Endothelial cell of umbilical vein (primary cell): ENCODE data around the gene SRRM4. TPM values are rescaled to one million over a fixed set of nuclear protein-coding genes. Genes with fewer than 3 reads are reported as not detected.

Source experiments
- BruUV-seq: library from RNA; stranded (reverse); fragments of 400-500 nt; replicated peaks from 2 replicates; lab custom pipeline; 2021; lab: Mats Ljungman, UMichigan
- CTCF ChIA-PET: fragments of 300-600, 350-600 bp; sonication (Branson Sonifier 250); formaldehyde crosslinking; loops from one replicate; lab custom pipeline; 2021; ENCODE audit warnings: antibody characterized with exemption, inconsistent platforms; lab: Charles Lee
- POLR2A ChIA-PET: fragments of 300-600, 350-600 bp; sonication (Branson Sonifier 250); formaldehyde crosslinking; loops from one replicate; lab custom pipeline; 2021; ENCODE audit warnings: antibody characterized with exemption, inconsistent platforms; lab: Charles Lee
- DNase-seq: peaks from one replicate; pipeline ENCODE4 v3.0.0-alpha.2; 2011; ENCODE audit warnings: low read depth, low spot score
- FAIRE-seq: peaks from 2 replicates; lab custom pipeline; 2011; peaks lifted over from hg19 to GRCh38; lab: Jason Lieb, UNC
- H2AFZ ChIP-seq: 2 replicates; pipeline ENCODE4 v1.6.0; 2012; ENCODE audit warnings: low read depth, low read length, control low read depth, inconsistent platforms
- H3K27ac ChIP-seq: 2 replicates; pipeline ENCODE4 v1.5.1; 2011; ENCODE audit warnings: low read depth, mild to moderate bottlenecking, control low read depth, low read length, moderate library complexity; ENCODE audit not compliant: insufficient read depth
- H3K27me3 ChIP-seq, 2 experiments: 2 replicates each; pipeline versions ENCODE4 v1.6.0 to v1.6.1; 2011; ENCODE audit warnings: low read length in 2 of 2, mixed read lengths in 1 of 2; ENCODE audit not compliant: control insufficient read depth in 2 of 2, insufficient read depth in 2 of 2
- H3K36me3 ChIP-seq, 2 experiments: 2 replicates in 1 of 2; 3 replicates in 1 of 2; pipeline ENCODE4 v1.5.1; 2011; ENCODE audit warnings: low read length in 2 of 2, mild to moderate bottlenecking in 1 of 2, moderate library complexity in 1 of 2; ENCODE audit not compliant: control insufficient read depth in 2 of 2, insufficient read depth in 2 of 2; ENCODE audit errors: extremely low read depth in 1 of 2
- H3K4me1 ChIP-seq: 3 replicates; pipeline ENCODE4 v1.5.1; 2011; ENCODE audit warnings: mild to moderate bottlenecking, low read length; ENCODE audit not compliant: control insufficient read depth, insufficient read depth; ENCODE audit errors: extremely low read depth
- H3K4me2 ChIP-seq: 2 replicates; pipeline ENCODE4 v1.6.1; 2011; ENCODE audit warnings: low read length, control low read depth, mixed read lengths; ENCODE audit not compliant: insufficient read depth
- H3K4me3 ChIP-seq, 3 experiments: fragments of 200-600 bp in 1 of 3; sonication (generic), shearing (Covaris generic) in 1 of 3; replicated peaks in 1 of 3; 2 replicates each; pipeline ENCODE4 v1.5.1; 2011 to 2016; ENCODE audit warnings: control low read depth in 3 of 3, low read length in 3 of 3, mild to moderate bottlenecking in 2 of 3, inconsistent platforms in 1 of 3, low read depth in 1 of 3, moderate library complexity in 1 of 3; ENCODE audit not compliant: insufficient read depth in 1 of 3
- H3K79me2 ChIP-seq: 2 replicates; pipeline ENCODE4 v1.6.0; 2012; ENCODE audit warnings: low read length, inconsistent platforms; ENCODE audit not compliant: control insufficient read depth, insufficient read depth
- H3K9ac ChIP-seq: replicated peaks from 2 replicates; pipeline ENCODE3; 2011; ENCODE audit warnings: low read length, control low read depth; ENCODE audit not compliant: insufficient read depth; ENCODE audit errors: extremely low read depth
- H3K9me1 ChIP-seq: replicated peaks from 3 replicates; pipeline ENCODE4 v1.6.0; 2011; ENCODE audit warnings: mild to moderate bottlenecking, low read length; ENCODE audit not compliant: control insufficient read depth, insufficient read depth; ENCODE audit errors: extremely low read depth
- H3K9me3 ChIP-seq: replicated peaks from 2 replicates; pipeline ENCODE4 v1.5.1; 2012; ENCODE audit warnings: low read length, inconsistent platforms; ENCODE audit not compliant: control insufficient read depth, insufficient read depth
- H4K20me1 ChIP-seq: replicated peaks from 2 replicates; pipeline ENCODE3; 2011; ENCODE audit warnings: mild to moderate bottlenecking, low read length; ENCODE audit not compliant: control insufficient read depth, insufficient read depth; ENCODE audit errors: extremely low read depth
- CTCF ChIP-seq, 2 donors: IDR thresholded peaks; 1 replicate in 1 of 2; 2 replicates in 1 of 2; pipeline ENCODE4 v1.5.1; 2011; ENCODE audit warnings: low read length in 2 of 2, mild to moderate bottlenecking in 2 of 2, moderate library complexity in 2 of 2, control low read depth in 1 of 2, inconsistent platforms in 1 of 2, low read depth in 1 of 2; ENCODE audit not compliant: insufficient read depth in 1 of 2; ENCODE audit errors: extremely low read depth in 1 of 2
- EZH2 ChIP-seq: IDR thresholded peaks from 2 replicates; pipeline ENCODE4 v1.6.1; 2012; ENCODE audit warnings: borderline replicate concordance, low read depth, mild to moderate bottlenecking, moderate library complexity, low read length, inconsistent platforms; ENCODE audit not compliant: severe bottlenecking
- FOS ChIP-seq: IDR thresholded peaks from 2 replicates; pipeline ENCODE4 v1.6.1; 2011; ENCODE audit warnings: mild to moderate bottlenecking, low read length, moderate library complexity, borderline replicate concordance; ENCODE audit not compliant: insufficient read depth
- GATA2 ChIP-seq: IDR thresholded peaks from 2 replicates; pipeline ENCODE4 v1.7.0; 2011; ENCODE audit warnings: low read depth, mild to moderate bottlenecking, moderate library complexity, mixed read lengths, low read length; ENCODE audit not compliant: insufficient read length, insufficient read depth
- JUN ChIP-seq: IDR thresholded peaks from 2 replicates; pipeline ENCODE4 v1.6.1; 2011; ENCODE audit warnings: borderline replicate concordance, low read depth; ENCODE audit not compliant: insufficient read length, insufficient read depth
- MAX ChIP-seq: IDR thresholded peaks from 2 replicates; pipeline ENCODE4 v1.6.1; 2011; ENCODE audit not compliant: insufficient read depth, insufficient read length
- MYC ChIP-seq: IDR thresholded peaks from one replicate; pipeline ENCODE4 v1.6.1; 2011; ENCODE audit warnings: mild to moderate bottlenecking, low read depth, low read length
- POLR2A ChIP-seq: IDR thresholded peaks from 2 replicates; pipeline ENCODE4 v1.6.1; 2012; ENCODE audit warnings: low read depth, mild to moderate bottlenecking, control low read depth, low read length
- POLR2AphosphoS5 ChIP-seq: IDR thresholded peaks from 2 replicates; pipeline ENCODE4 v1.6.1; 2012; ENCODE audit warnings: low read depth, mild to moderate bottlenecking, control low read depth, low read length, moderate library complexity; ENCODE audit not compliant: insufficient read depth
- dilution Hi-C: fragments of 300-500 bp; cut with MboI; formaldehyde crosslinking; loops from one replicate; pipeline ENCODE4 v1.15.0; 2019; ENCODE audit warnings: low sequenced_read_pairs; ENCODE audit not compliant: extremely low pct_ligation_motif_present
- intact Hi-C: fragments of 100-400 bp; cut with micrococcal nuclease; formaldehyde crosslinking; loops from one replicate; pipeline ENCODE4 v1.10.0; 2022
- polyA plus RNA-seq, 4 experiments: library from polyadenylated mRNA; depleted of rRNA in 3 of 4; stranded (reverse) in 3 of 4; unstranded in 1 of 4; fragments of >200 nt; gene quantifications; 2 replicates each; pipeline versions ENCODE4 v1.2.1 to v1.2.3, GENCODE V29; 2011 to 2012; ENCODE audit warnings: missing spikeins in 1 of 4
- total RNA-seq: library from RNA; stranded (reverse); gene quantifications from 2 replicates; pipeline ENCODE4 v1.2.3, GENCODE V29; 2021

Gene SRRM4
- total and polyA plus RNA-seq, 2 donors (not counting 3 experiments of a cell fraction or from before 2014, with no cell fraction given) = not detected

- H3K27ac ChIP-seq = no peak overlapping the region
- no TSS peak for BruUV-seq
- no peak overlapping the region for H3K4me2 ChIP-seq
- no peak overlapping the region for H3K4me3 ChIP-seq
- no peak for FAIRE-seq
- dilution Hi-C loops (no loop called here), intact Hi-C loops (no loop called here)
- H3K4me1 ChIP-seq = no peaks in the 10 kb centered on the region
- peaks cover 2% of the 10 kb centered on the region for H3K9me3 ChIP-seq
- no peaks in the 10 kb centered on the region for H3K27me3 ChIP-seq
- no peaks in the 10 kb centered on the region for H3K9me1 ChIP-seq
- no peak overlapping the region for H2AFZ ChIP-seq
- TF ChIP-seq MAX (no peak), FOS (no peak), EZH2 (no peak), CTCF (IDR thresholded peaks at IDR 0.05; ENCODE audit: extremely low read depth in 1 of 2, insufficient read depth in 1 of 2, low read depth in 1 of 2, low read length in 2 of 2) (no peak), GATA2 (no peak), POLR2AphosphoS5 (no peak), JUN (no peak), POLR2A (no peak), MYC (no peak)
- H3K79me2 ChIP-seq = no peaks in the 10 kb centered on the region
- H3K9ac ChIP-seq = no peak overlapping the region
- no peaks in the 10 kb centered on the region for H4K20me1 ChIP-seq
- CTCF ChIA-PET = no interaction called here
- no peaks in the 10 kb centered on the region for H3K36me3 ChIP-seq
- POLR2A ChIA-PET = no interaction called here
- DNase-seq = no peak
Measured at GRCh38 chr12:118959348-118959747, 22.0 kb upstream of the SRRM4 start.
